ENCODE measurements around the gene RLN3.

DNA sequence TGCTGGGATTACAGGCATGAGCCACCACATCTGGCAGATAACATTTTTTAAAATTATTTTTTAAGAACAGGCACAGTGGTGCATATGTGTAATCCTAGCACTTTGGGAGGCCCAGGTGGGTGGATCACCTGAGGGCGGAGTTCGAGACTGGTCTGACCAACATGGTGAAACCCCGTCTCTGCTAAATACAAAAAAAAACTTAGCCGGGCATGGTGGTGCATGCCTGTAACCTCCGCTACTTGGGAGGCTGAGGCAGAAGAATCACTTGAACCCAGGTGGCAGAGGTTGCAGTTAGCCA lies 34.6 kb downstream of the RLN3 start:
- TF ChIP-seq, protein P1, sequence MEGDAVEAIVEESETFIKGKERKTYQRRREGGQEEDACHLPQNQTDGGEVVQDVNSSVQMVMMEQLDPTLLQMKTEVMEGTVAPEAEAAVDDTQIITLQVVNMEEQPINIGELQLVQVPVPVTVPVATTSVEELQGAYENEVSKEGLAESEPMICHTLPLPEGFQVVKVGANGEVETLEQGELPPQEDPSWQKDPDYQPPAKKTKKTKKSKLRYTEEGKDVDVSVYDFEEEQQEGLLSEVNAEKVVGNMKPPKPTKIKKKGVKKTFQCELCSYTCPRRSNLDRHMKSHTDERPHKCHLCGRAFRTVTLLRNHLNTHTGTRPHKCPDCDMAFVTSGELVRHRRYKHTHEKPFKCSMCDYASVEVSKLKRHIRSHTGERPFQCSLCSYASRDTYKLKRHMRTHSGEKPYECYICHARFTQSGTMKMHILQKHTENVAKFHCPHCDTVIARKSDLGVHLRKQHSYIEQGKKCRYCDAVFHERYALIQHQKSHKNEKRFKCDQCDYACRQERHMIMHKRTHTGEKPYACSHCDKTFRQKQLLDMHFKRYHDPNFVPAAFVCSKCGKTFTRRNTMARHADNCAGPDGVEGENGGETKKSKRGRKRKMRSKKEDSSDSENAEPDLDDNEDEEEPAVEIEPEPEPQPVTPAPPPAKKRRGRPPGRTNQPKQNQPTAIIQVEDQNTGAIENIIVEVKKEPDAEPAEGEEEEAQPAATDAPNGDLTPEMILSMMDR (conservative IDR thresholded peaks at IDR 0.05): no peak
- TF ChIP-seq ZFX (IDR thresholded peaks at IDR 0.05): no peak

Measured in C4-2B (cell line).